Natural killer cell (primary cell): ENCODE data around the gene PTEN. TPM values are rescaled to one million over a fixed set of nuclear protein-coding genes. Genes with fewer than 3 reads are reported as not detected.

ENCODE experiments used
- ATAC-seq, 3 donors: fragments of 150-1000 bp in 2 of 3; fragments of 200-7000 bp in 1 of 3; cut with Tn5 transposase; 1 replicate in 1 of 3; 2 replicates in 2 of 3; pipeline ENCODE4 v1.10.0; 2021; ENCODE audit warnings: mild to moderate bottlenecking in 2 of 3, moderate library complexity in 2 of 3
- DNase-seq, 2 donors: peaks; one replicate each; pipeline versions ENCODE4 v3.0.0 to v3.0.0-alpha.2; 2013 to 2021; ENCODE audit warnings: mixed read lengths in 1 of 2
- H3K27ac ChIP-seq: one replicate; pipeline ENCODE4 v1.5.1; 2013; ENCODE audit warnings: mild to moderate bottlenecking, low read length
- H3K27me3 ChIP-seq: one replicate; pipeline ENCODE4 v1.6.1; 2013; ENCODE audit warnings: low read length; ENCODE audit not compliant: control insufficient read depth, insufficient read depth
- H3K36me3 ChIP-seq: one replicate; pipeline ENCODE4 v1.6.1; 2013; ENCODE audit warnings: low read length; ENCODE audit not compliant: control insufficient read depth, insufficient read depth
- H3K4me1 ChIP-seq: one replicate; pipeline ENCODE4 v1.6.1; 2013; ENCODE audit warnings: low read length; ENCODE audit not compliant: control insufficient read depth, insufficient read depth
- H3K4me3 ChIP-seq: one replicate; pipeline ENCODE4 v1.5.1; 2013; ENCODE audit warnings: low read length
- H3K9me3 ChIP-seq: one replicate; pipeline ENCODE4 v1.6.1; 2013; ENCODE audit warnings: low read length; ENCODE audit not compliant: control insufficient read depth, insufficient read depth
- H3K27ac Mint-ChIP-seq, 2 donors: one replicate each; pipeline ENCODE4 v1.8.0; 2022; ENCODE audit warnings: mild to moderate bottlenecking in 2 of 2, mixed read lengths in 2 of 2, moderate library complexity in 1 of 2
- H3K27me3 Mint-ChIP-seq, 2 donors: one replicate each; pipeline ENCODE4 v1.8.0; 2022; ENCODE audit warnings: low read depth in 2 of 2, mixed read lengths in 2 of 2
- H3K36me3 Mint-ChIP-seq: one replicate; pipeline ENCODE4 v1.8.0; 2022; ENCODE audit warnings: mixed read lengths
- H3K4me1 Mint-ChIP-seq, 2 donors: one replicate each; pipeline ENCODE4 v1.8.0; 2022; ENCODE audit warnings: mixed read lengths in 2 of 2
- H3K4me3 Mint-ChIP-seq: one replicate; pipeline ENCODE4 v1.8.0; 2022; ENCODE audit warnings: mild to moderate bottlenecking, moderate library complexity, mixed read lengths
- H3K9me3 Mint-ChIP-seq, 2 donors: one replicate each; pipeline ENCODE4 v1.8.0; 2022; ENCODE audit warnings: mixed read lengths in 2 of 2
- CTCF ChIP-seq: fragments of 200-600 bp; IDR thresholded peaks from one replicate; pipeline ENCODE4 v1.8.0; 2022; ENCODE audit warnings: antibody characterized with exemption
- WGBS: methylation state at CpG from one replicate; pipeline ENCODE4 v1.1.7; 2013; ENCODE audit warnings: missing lambda C conversion rate; ENCODE audit not compliant: insufficient coverage; 5-methylcytosine and 5-hydroxymethylcytosine counted together
- intact Hi-C: fragments of 100-400 bp; cut with micrococcal nuclease; formaldehyde crosslinking; loops from one replicate; pipeline ENCODE4 v1.14.2; 2022
- total RNA-seq, 4 donors: library from RNA; stranded (reverse); fragments of 120-200 nt in 1 of 4; gene quantifications; one replicate each; pipeline versions ENCODE4 v1.2.3 to v1.2.4, GENCODE V29; 2013 to 2022

The PTEN gene
- total RNA-seq, 3 donors from 2014 or later (not counting 1 experiment from before 2014, with no cell fraction given): 107 to 142 (median 121) TPM

- no peak for TF ChIP-seq CTCF
- no peak overlapping the region for H3K27ac Mint-ChIP-seq
- DNase-seq (no peak), ATAC-seq (no peak)
- no peaks in the 10 kb centered on the region for H3K4me1 ChIP-seq
- H3K4me1 Mint-ChIP-seq: peaks cover 4% of the 10 kb centered on the region in 2 donors
- H3K4me3 Mint-ChIP-seq: no peak overlapping the region
- H3K27ac ChIP-seq: no peak overlapping the region
- H3K9me3 Mint-ChIP-seq: no peaks in the 10 kb centered on the region
- no peaks in the 10 kb centered on the region for H3K36me3 Mint-ChIP-seq
- no peak overlapping the region for H3K4me3 ChIP-seq
- H3K27me3 ChIP-seq: no peaks in the 10 kb centered on the region
- 98% methylated on average over 4 of the region's 4 CpGs for WGBS
- H3K27me3 Mint-ChIP-seq: peaks cover 3 to 21% of the 10 kb centered on the region in 2 donors
- H3K36me3 ChIP-seq: no peaks in the 10 kb centered on the region
- H3K9me3 ChIP-seq: no peaks in the 10 kb centered on the region
- intact Hi-C loops: no loop called here
Observed at GRCh38 chr10:87836098-87836497, 27.3 kb upstream of the PTEN start.

- no peaks in the 10 kb centered on the region for H3K27me3 ChIP-seq
- DNase-seq (no peak), ATAC-seq (no peak)
- no peak overlapping the region for H3K27ac Mint-ChIP-seq
- no peaks in the 10 kb centered on the region for H3K9me3 ChIP-seq
- H3K27ac ChIP-seq: no peak overlapping the region
- H3K36me3 Mint-ChIP-seq: no peaks in the 10 kb centered on the region
- H3K36me3 ChIP-seq: no peaks in the 10 kb centered on the region
- H3K9me3 Mint-ChIP-seq: no peaks in the 10 kb centered on the region
- intact Hi-C loops: no loop called here
- H3K4me1 ChIP-seq: no peaks in the 10 kb centered on the region
- no peaks in the 10 kb centered on the region for H3K4me1 Mint-ChIP-seq
- H3K4me3 ChIP-seq: no peak overlapping the region
- no peak overlapping the region for H3K4me3 Mint-ChIP-seq
- TF ChIP-seq CTCF: no peak
- peaks cover 3 to 21% of the 10 kb centered on the region in 2 donors for H3K27me3 Mint-ChIP-seq
Observed at GRCh38 chr10:87837445-87837844, 26.0 kb upstream of the PTEN start.

- ATAC-seq (no peak), DNase-seq (no peak)
- intact Hi-C loops: no loop called here
- Histone ChIP-seq H3K27me3 (no peaks in the 10 kb centered on the region), H3K36me3 (no peaks in the 10 kb centered on the region), H3K4me3 (no peak overlapping the region), H3K27ac (no peak overlapping the region), H3K4me1 (no peaks in the 10 kb centered on the region), H3K9me3 (no peaks in the 10 kb centered on the region)
- no peak overlapping the region for H3K4me3 Mint-ChIP-seq
- 86% methylated on average over 2 of the region's 2 CpGs for WGBS
- TF ChIP-seq CTCF: no peak
- H3K36me3 Mint-ChIP-seq: no peaks in the 10 kb centered on the region
- peaks cover 3 to 21% of the 10 kb centered on the region in 2 donors for H3K27me3 Mint-ChIP-seq
- H3K9me3 Mint-ChIP-seq: no peaks in the 10 kb centered on the region
- H3K4me1 Mint-ChIP-seq: no peaks in the 10 kb centered on the region
- no peak overlapping the region for H3K27ac Mint-ChIP-seq
Observed at GRCh38 chr10:87838650-87839049, 24.8 kb upstream of the PTEN start.

GRCh38 chr10:87841186-87841585, 22.2 kb upstream of the PTEN start:
- no peak overlapping the region for H3K27ac Mint-ChIP-seq
- Histone ChIP-seq H3K36me3 (no peaks in the 10 kb centered on the region), H3K4me3 (no peak overlapping the region), H3K27ac (no peak overlapping the region), H3K9me3 (no peaks in the 10 kb centered on the region), H3K27me3 (no peaks in the 10 kb centered on the region), H3K4me1 (no peaks in the 10 kb centered on the region)
- H3K27me3 Mint-ChIP-seq: peaks cover 3 to 10% of the 10 kb centered on the region in 2 donors
- no peak for DNase-seq
- no peak for TF ChIP-seq CTCF
- no peak for ATAC-seq
- H3K4me1 Mint-ChIP-seq: no peaks in the 10 kb centered on the region
- intact Hi-C loops: no loop called here
- WGBS: 94% methylated on average over 2 of the region's 3 CpGs
- H3K9me3 Mint-ChIP-seq: no peaks in the 10 kb centered on the region
- no peaks in the 10 kb centered on the region for H3K36me3 Mint-ChIP-seq
- H3K4me3 Mint-ChIP-seq: no peak overlapping the region
